ENCODE results near the gene GTF2A1L. TPM values are rescaled to one million over a fixed set of nuclear protein-coding genes. Genes with fewer than 3 reads are reported as not detected.
"Not testable (repeated sequence)": the region's sequence is repeated elsewhere in the genome, so short reads cannot be mapped to it uniquely, and the experiment has no call there.

Gene GTF2A1L
- total RNA-seq, 2 donors from 2014 or later: 1.5 TPM; not detected in 1

DNA sequence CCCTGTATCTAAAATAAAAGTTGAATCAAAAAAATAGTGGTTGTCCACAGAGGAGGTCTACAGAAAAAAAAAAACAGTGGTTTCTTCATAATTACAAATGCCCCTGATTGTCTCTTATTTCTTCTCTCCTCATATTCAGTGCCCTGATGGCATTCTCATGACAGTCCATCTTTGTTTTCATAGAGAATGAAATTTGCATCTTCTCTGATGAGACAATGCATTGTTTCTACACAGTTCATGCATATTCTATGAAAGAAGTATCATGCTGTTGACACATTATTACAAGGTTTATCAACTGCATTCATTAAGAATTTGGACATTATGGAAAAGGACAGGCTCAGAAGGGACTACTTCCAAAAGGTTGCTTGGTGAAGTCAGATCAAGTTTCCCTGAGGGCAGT, 78.3 kb downstream of the GTF2A1L start:
- Histone ChIP-seq H3K4me1 (no peaks in the 10 kb centered on the region), H3K27me3 (no peaks in the 10 kb centered on the region), H3K9me3 (no peaks in the 10 kb centered on the region), H3K36me3 (no peaks in the 10 kb centered on the region), H3K27ac (no peak overlapping the region), H3K9ac (ENCODE audit: low read depth in 2 of 2, low read length in 2 of 2) (no peak overlapping the region), H3K4me3 (no peak overlapping the region)
- intact Hi-C loops (cut with DNase I): no loop called here
- TF ChIP-seq, protein P1, sequence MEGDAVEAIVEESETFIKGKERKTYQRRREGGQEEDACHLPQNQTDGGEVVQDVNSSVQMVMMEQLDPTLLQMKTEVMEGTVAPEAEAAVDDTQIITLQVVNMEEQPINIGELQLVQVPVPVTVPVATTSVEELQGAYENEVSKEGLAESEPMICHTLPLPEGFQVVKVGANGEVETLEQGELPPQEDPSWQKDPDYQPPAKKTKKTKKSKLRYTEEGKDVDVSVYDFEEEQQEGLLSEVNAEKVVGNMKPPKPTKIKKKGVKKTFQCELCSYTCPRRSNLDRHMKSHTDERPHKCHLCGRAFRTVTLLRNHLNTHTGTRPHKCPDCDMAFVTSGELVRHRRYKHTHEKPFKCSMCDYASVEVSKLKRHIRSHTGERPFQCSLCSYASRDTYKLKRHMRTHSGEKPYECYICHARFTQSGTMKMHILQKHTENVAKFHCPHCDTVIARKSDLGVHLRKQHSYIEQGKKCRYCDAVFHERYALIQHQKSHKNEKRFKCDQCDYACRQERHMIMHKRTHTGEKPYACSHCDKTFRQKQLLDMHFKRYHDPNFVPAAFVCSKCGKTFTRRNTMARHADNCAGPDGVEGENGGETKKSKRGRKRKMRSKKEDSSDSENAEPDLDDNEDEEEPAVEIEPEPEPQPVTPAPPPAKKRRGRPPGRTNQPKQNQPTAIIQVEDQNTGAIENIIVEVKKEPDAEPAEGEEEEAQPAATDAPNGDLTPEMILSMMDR (IDR thresholded peaks at IDR 0.05): no peak
- DNase-seq: no peak

DNA sequence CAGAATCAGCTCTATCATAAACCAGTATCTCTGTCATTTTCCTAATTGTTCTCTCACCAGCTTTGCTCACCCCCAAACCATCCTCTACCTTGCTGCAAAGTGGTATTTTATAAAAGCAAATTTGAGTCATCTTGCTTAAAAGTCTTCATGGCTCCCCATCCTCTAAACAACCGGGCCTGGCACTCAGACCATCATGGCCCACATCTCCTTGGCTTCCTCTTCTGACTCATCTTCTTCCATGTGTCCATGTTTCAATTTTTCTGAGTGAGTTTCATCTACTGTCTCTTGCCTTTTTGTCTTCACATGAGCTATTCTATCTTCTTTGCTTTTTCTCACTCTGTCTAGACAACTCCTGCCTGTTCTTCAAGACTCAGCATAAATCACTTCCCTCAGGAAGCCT, 79.2 kb downstream of the GTF2A1L start:
- TF ChIP-seq, protein P1 (IDR thresholded peaks at IDR 0.05): no peak
- DNase-seq: no peak
- Histone ChIP-seq H3K27me3 (no peaks in the 10 kb centered on the region), H3K36me3 (no peaks in the 10 kb centered on the region), H3K9me3 (no peaks in the 10 kb centered on the region), H3K27ac (no peak overlapping the region), H3K4me3 (no peak overlapping the region), H3K9ac (ENCODE audit: low read depth in 2 of 2, low read length in 2 of 2) (no peak overlapping the region), H3K4me1 (no peaks in the 10 kb centered on the region)
- intact Hi-C loops (cut with DNase I): no loop called here

DNA sequence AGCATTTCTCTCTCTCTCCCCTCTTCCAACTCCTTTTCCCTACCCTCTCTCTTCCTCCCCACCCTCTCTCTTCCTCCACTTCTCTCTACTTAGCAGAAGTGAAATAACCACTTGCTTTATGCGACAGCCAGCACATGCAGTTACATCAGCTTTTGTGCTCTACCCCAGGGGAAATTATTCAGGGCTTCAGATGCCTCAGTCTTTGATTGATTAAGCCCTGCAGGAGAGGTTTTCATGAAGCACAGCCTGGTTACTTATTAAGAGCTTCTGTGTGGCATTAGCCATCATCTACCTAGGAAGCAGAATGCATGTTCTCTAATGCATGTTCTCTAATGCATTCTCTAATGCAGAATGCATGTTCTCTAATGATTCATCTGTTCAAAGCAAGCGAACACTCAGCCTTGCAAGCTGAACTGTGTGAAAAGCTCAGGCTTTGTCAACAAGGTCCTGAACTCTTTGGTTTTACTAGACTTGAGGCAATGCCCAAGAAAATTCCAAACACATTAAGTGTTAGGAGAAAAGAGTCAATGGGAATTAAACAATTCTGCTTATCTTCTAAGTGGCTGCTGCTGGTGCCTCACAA, 81.8 kb downstream of the GTF2A1L start:
- no peaks in the 10 kb centered on the region for H3K9me3 ChIP-seq
- no peak for DNase-seq
- H3K4me1 ChIP-seq: no peaks in the 10 kb centered on the region
- intact Hi-C loops (cut with DNase I): no loop called here
- H3K9ac ChIP-seq (ENCODE audit: low read depth in 2 of 2, low read length in 2 of 2): no peak overlapping the region
- H3K36me3 ChIP-seq: no peaks in the 10 kb centered on the region
- H3K27ac ChIP-seq: no peak overlapping the region
- TF ChIP-seq, protein P1 (IDR thresholded peaks at IDR 0.05): no peak
- no peaks in the 10 kb centered on the region for H3K27me3 ChIP-seq
- H3K4me3 ChIP-seq: no peak overlapping the region

DNA sequence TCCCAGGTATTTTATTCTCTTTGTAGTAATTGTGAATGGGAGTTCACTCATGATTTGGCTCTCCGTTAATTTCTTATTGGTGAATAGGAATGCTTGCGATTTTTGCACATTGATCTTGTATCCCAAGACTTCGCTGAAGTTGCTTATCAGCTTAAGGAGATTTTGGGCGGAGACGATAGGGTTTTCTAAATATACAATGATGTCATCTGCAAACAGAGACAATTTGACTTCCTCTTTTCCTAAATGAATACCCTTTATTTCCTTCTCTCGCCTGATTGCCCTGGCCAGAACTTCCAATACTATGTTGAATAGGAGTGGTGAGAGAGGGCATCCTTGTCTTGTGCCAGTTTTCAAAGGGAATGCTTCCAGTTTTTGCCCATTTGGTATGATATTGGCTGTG, 86.0 kb downstream of the GTF2A1L start:
- DNase-seq; H3K9ac ChIP-seq (ENCODE audit: low read depth in 2 of 2, low read length in 2 of 2); intact Hi-C loops (cut with DNase I); H3K27me3 ChIP-seq; H3K9me3 ChIP-seq; H3K4me3 ChIP-seq; H3K27ac ChIP-seq; H3K36me3 ChIP-seq; H3K4me1 ChIP-seq: not testable (repeated sequence)

DNA sequence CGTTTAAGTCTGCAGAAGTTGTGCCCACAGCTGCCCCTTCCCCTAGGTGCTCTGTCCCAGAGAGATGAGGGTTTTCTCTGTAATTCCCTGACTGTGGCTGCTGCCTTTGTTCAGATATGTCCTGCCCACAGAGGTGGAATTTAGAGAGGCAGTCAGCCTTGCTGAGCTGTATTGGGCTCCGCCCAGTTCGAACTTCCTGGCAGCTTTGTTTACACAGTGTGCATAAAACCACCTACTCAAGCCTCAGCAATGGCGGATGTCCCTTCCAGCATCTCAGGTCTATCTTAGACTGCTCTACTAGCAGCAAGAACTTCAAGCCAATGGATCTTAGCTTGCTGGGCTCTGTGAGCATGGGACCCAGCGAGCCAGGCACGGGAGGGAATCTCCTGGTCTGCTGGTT, 89.8 kb downstream of the GTF2A1L start:
- no peaks in the 10 kb centered on the region for H3K9me3 ChIP-seq
- no peaks in the 10 kb centered on the region for H3K36me3 ChIP-seq
- no peak overlapping the region for H3K4me3 ChIP-seq
- TF ChIP-seq, protein P1 (IDR thresholded peaks at IDR 0.05): no peak
- intact Hi-C loops (cut with DNase I): no loop called here
- DNase-seq: peak; percentile 70
- no peaks in the 10 kb centered on the region for H3K4me1 ChIP-seq
- H3K9ac ChIP-seq (ENCODE audit: low read depth in 2 of 2, low read length in 2 of 2): no peak overlapping the region
- H3K27ac ChIP-seq: no peak overlapping the region
- no peaks in the 10 kb centered on the region for H3K27me3 ChIP-seq

DNA sequence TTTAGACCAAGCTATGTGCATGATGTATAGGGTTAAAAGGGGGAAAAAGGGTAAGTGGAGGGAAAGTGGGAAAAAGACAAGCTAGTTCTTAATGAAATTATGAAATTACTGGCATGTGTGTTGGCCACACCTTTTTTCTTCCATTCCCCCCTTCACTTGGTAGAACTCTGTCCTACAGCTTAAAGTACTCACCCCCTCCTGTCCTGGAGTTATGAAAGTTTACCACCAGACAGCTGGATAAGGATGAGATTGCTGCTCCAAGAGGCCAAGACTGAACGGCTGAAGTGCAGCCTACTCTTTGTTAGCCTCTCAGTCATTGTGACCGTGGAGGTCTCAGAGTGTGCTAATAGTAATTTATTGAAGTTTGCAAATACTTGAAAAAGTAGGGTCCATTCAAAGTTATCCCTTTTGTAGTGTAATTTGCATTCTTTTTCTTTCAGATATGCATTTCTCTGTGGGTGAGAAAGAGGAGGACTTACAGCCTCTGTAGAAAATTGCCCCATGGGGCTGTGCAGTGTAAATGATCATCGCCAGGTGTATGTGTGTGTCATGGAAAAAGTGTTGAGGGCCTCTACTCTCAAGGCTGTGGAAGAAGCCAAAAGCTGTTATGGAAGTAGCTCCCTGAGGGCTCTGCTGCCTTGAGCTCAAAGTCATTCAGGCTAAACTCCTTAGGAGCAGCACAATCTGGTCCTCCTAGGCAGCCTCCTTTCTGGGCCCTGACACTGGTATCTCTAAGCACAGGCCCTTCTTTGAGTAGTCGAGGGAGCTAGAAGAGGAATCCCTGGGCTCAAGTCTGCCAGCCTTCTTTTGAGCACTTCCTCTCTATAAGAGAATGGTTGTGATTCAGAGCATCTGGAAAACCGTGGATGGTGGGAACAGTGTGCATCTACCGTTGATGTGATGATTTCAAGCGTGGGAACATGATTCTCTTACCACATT, 91.7 kb downstream of the GTF2A1L start:
- Histone ChIP-seq H3K27me3 (no peaks in the 10 kb centered on the region), H3K36me3 (no peaks in the 10 kb centered on the region), H3K9ac (ENCODE audit: low read depth in 2 of 2, low read length in 2 of 2) (no peak overlapping the region), H3K27ac (no peak overlapping the region), H3K9me3 (no peaks in the 10 kb centered on the region), H3K4me1 (no peaks in the 10 kb centered on the region), H3K4me3 (no peak overlapping the region)
- TF ChIP-seq, protein P1 (IDR thresholded peaks at IDR 0.05): no peak
- DNase-seq: no peak
- intact Hi-C loops (cut with DNase I): no loop called here
